GM12801 (cell line): Measurements from ENCODE around the gene PARD6G.

Experiments
- CTCF ChIP-seq: IDR thresholded peaks from one replicate; pipeline ENCODE4 v1.5.1; 2011; ENCODE audit warnings: control low read depth; ENCODE audit not compliant: insufficient read length; ENCODE audit errors: extremely low read depth

The PARD6G gene

GRCh38 chr18:80200932-80201672 is 46.2 kb downstream of the PARD6G start:
- TF ChIP-seq CTCF: no peak

- TF ChIP-seq CTCF: no peak
These were observed 47.0 kb downstream of the PARD6G start for GRCh38 chr18:80200171-80200931.

GRCh38 chr18:80198994-80199748 is 48.1 kb downstream of the PARD6G start:
- no peak for TF ChIP-seq CTCF

GRCh38 chr18:80198391-80198790 is 48.9 kb downstream of the PARD6G start:
- TF ChIP-seq CTCF: no peak

- no peak for TF ChIP-seq CTCF
These were observed 49.8 kb downstream of the PARD6G start for GRCh38 chr18:80197528-80197927.

- no peak for TF ChIP-seq CTCF
These were observed 50.6 kb downstream of the PARD6G start for GRCh38 chr18:80196528-80197320.
